WERI-Rb-1 (cell line): ENCODE data around the gene PTPRN2.

Experiments used
- DNase-seq: peaks from one replicate; pipeline ENCODE4 v3.0.0-alpha.2; 2020
- H3K27ac ChIP-seq: fragments of 250-450 bp; sonication (Bioruptor Pico); 2 replicates; pipeline ENCODE4 v1.5.1; 2020; ENCODE audit warnings: mild to moderate bottlenecking, moderate library complexity
- H3K27me3 ChIP-seq: fragments of 250-450 bp; sonication (Bioruptor Pico); 2 replicates; pipeline ENCODE4 v1.5.1; 2021; ENCODE audit warnings: mild to moderate bottlenecking, low read depth, moderate library complexity; ENCODE audit not compliant: insufficient read depth, severe bottlenecking
- H3K36me3 ChIP-seq: fragments of 250-450 bp; sonication (Bioruptor Pico); 2 replicates; pipeline ENCODE4 v1.5.1; 2020; ENCODE audit warnings: mild to moderate bottlenecking, moderate library complexity
- H3K4me3 ChIP-seq: 2 replicates; pipeline ENCODE4 v1.5.1; 2011; ENCODE audit warnings: low read depth, mild to moderate bottlenecking, control low read depth, low read length
- H3K9me3 ChIP-seq: fragments of 250-450 bp; sonication (Bioruptor Pico); 2 replicates; pipeline ENCODE4 v1.5.1; 2021; ENCODE audit warnings: mild to moderate bottlenecking, moderate library complexity; ENCODE audit not compliant: severe bottlenecking
- CTCF ChIP-seq: IDR thresholded peaks from 2 replicates; pipeline ENCODE4 v1.5.1; 2011; ENCODE audit warnings: low read depth, mild to moderate bottlenecking, control low read depth, inconsistent platforms, low read length

The PTPRN2 gene

GRCh38 chr7:157789942-157790341, 797.7 kb downstream of the PTPRN2 start:
- H3K36me3 ChIP-seq: no peaks in the 10 kb centered on the region
- no peak overlapping the region for H3K4me3 ChIP-seq
- H3K27me3 ChIP-seq: no peaks in the 10 kb centered on the region
- no peak for DNase-seq
- no peak overlapping the region for H3K27ac ChIP-seq
- no peaks in the 10 kb centered on the region for H3K9me3 ChIP-seq
- TF ChIP-seq CTCF: no peak

GRCh38 chr7:157789094-157789493, 798.5 kb downstream of the PTPRN2 start:
- no peaks in the 10 kb centered on the region for H3K9me3 ChIP-seq
- H3K27ac ChIP-seq: no peak overlapping the region
- H3K27me3 ChIP-seq: no peaks in the 10 kb centered on the region
- DNase-seq: no peak
- H3K36me3 ChIP-seq: no peaks in the 10 kb centered on the region
- no peak for TF ChIP-seq CTCF
- no peak overlapping the region for H3K4me3 ChIP-seq

GRCh38 chr7:157788573-157788972, 799.0 kb downstream of the PTPRN2 start:
- no peaks in the 10 kb centered on the region for H3K9me3 ChIP-seq
- H3K27ac ChIP-seq: no peak overlapping the region
- H3K36me3 ChIP-seq: no peaks in the 10 kb centered on the region
- TF ChIP-seq CTCF: no peak
- H3K4me3 ChIP-seq: no peak overlapping the region
- no peaks in the 10 kb centered on the region for H3K27me3 ChIP-seq
- no peak for DNase-seq

- H3K27me3 ChIP-seq: no peaks in the 10 kb centered on the region
- no peak for DNase-seq
- no peak overlapping the region for H3K4me3 ChIP-seq
- no peak for TF ChIP-seq CTCF
- H3K27ac ChIP-seq: no peak overlapping the region
- H3K9me3 ChIP-seq: no peaks in the 10 kb centered on the region
- H3K36me3 ChIP-seq: no peaks in the 10 kb centered on the region
Observed at GRCh38 chr7:157787275-157787701, 800.3 kb downstream of the PTPRN2 start.

- no peaks in the 10 kb centered on the region for H3K36me3 ChIP-seq
- no peak for DNase-seq
- TF ChIP-seq CTCF: no peak
- no peaks in the 10 kb centered on the region for H3K9me3 ChIP-seq
- H3K4me3 ChIP-seq: no peak overlapping the region
- no peaks in the 10 kb centered on the region for H3K27me3 ChIP-seq
- H3K27ac ChIP-seq: no peak overlapping the region
Observed at GRCh38 chr7:157786375-157787274, 801.0 kb downstream of the PTPRN2 start.
